ENCODE data around the gene DPEP2NB.

DNA sequence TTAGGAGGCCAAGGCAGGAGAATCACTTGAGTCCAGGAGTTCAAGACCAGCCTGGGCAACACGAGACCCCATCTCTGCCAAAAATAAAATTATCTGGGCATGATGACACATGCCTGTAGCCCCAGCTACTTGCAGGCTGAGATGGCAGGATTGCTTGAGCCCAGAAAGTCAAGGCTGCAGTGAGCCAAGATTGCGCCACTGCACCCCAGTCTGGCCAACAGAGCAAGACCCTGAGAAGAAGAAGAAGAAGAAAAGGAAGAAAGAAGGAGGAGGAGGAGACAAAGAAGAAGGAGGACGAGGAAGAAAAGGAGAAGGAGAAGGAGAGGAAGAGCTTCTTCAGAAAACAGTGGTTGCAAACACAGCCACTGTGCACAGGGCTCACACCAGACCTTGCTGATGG is 27.0 kb downstream of the DPEP2NB start:
- TF ChIP-seq, protein P1, sequence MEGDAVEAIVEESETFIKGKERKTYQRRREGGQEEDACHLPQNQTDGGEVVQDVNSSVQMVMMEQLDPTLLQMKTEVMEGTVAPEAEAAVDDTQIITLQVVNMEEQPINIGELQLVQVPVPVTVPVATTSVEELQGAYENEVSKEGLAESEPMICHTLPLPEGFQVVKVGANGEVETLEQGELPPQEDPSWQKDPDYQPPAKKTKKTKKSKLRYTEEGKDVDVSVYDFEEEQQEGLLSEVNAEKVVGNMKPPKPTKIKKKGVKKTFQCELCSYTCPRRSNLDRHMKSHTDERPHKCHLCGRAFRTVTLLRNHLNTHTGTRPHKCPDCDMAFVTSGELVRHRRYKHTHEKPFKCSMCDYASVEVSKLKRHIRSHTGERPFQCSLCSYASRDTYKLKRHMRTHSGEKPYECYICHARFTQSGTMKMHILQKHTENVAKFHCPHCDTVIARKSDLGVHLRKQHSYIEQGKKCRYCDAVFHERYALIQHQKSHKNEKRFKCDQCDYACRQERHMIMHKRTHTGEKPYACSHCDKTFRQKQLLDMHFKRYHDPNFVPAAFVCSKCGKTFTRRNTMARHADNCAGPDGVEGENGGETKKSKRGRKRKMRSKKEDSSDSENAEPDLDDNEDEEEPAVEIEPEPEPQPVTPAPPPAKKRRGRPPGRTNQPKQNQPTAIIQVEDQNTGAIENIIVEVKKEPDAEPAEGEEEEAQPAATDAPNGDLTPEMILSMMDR (conservative IDR thresholded peaks at IDR 0.05 in 1 of 2, IDR thresholded peaks at IDR 0.05 in 1 of 2; ENCODE audit: low read depth in 1 of 2, low read length in 2 of 2): no peak
- no peak for TF ChIP-seq EZH2 (IDR thresholded peaks at IDR 0.05; ENCODE audit: low read length, missing control alignments)
